GM21576 (cell line): Measurements from ENCODE around the gene LRP1B.

Experiments
- ATAC-seq: cut with Tn5 transposase; IDR thresholded peaks from one replicate; pipeline ENCODE4 v1.9.1; 2021; ENCODE audit warnings: mild to moderate bottlenecking, moderate library complexity; ENCODE audit not compliant: unreplicated experiment

Gene LRP1B

GRCh38 chr2:142042536-142043199 is 88.1 kb downstream of the LRP1B start:
- no peak for ATAC-seq

- ATAC-seq, result no peak
These were observed 88.8 kb downstream of the LRP1B start for GRCh38 chr2:142041996-142042395.

DNA sequence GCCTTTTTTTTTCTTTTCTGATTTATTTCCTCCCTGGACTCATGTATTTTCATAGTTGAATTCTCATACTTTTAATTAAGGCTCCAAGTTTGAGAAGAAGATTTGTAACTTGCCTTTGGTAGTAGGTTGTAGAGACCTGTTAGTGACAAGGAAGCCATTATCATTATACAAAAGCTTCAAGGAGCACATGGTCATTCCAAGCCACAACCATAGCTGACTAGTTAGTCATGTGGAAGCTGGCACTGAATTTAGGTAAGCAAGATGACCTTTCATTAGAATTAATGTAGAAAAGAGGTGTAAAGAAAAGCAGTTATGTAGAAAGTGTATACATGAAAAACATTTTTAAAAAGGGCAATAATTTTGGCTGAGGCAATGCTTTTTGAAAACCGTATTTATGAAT is 89.7 kb downstream of the LRP1B start:
- ATAC-seq, result no peak

GRCh38 chr2:142040556-142040955 is 90.3 kb downstream of the LRP1B start:
- ATAC-seq, result no peak

GRCh38 chr2:142038826-142039225 is 92.0 kb downstream of the LRP1B start:
- no peak for ATAC-seq

- ATAC-seq, result no peak
These were observed 93.1 kb downstream of the LRP1B start for GRCh38 chr2:142037744-142038143.

- no peak for ATAC-seq
These were observed 93.8 kb downstream of the LRP1B start for GRCh38 chr2:142037066-142037465.

GRCh38 chr2:142033393-142033792 is 97.4 kb downstream of the LRP1B start:
- no peak for ATAC-seq

DNA sequence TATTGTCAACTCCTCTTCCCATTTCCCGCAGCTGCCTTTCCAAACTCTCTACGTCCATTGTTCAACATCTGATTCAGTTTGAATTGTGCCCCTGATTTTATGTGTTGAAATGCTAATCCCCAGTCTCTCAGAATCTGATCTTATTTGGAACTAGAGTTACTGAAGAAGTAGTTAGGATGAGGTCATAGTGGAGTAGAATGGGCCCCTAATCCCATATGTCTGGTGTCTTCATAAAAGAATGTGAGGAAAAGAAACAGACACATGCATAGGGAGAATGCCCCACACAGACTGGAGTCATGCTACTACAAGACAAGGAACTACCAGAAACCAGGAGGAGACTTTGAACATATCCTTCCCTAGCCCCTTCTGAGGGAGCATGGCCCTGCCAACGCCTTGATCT is 99.2 kb downstream of the LRP1B start:
- no peak for ATAC-seq

- no peak for ATAC-seq
These were observed 100.1 kb downstream of the LRP1B start for GRCh38 chr2:142030735-142031134.

- no peak for ATAC-seq
These were observed 100.8 kb downstream of the LRP1B start for GRCh38 chr2:142029974-142030373.

DNA sequence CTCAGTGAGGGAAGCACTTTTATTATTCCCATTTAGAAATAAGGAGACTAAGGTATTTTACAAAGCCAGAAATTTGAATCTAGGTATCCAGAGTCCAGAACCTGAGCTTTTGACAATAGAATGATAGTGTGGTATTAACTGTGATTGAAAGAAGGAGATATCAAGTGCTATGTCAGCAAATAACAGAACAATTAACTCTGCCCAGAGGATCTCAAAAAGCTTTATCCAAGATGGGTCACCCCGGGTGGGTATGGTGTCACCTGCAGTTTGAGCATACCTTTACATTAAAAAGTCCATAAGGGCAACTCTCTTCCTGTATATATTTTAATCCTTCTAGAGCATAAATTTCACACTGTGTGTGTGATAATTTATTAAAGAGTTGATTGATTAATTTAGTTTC is 105.4 kb downstream of the LRP1B start:
- ATAC-seq, result no peak

DNA sequence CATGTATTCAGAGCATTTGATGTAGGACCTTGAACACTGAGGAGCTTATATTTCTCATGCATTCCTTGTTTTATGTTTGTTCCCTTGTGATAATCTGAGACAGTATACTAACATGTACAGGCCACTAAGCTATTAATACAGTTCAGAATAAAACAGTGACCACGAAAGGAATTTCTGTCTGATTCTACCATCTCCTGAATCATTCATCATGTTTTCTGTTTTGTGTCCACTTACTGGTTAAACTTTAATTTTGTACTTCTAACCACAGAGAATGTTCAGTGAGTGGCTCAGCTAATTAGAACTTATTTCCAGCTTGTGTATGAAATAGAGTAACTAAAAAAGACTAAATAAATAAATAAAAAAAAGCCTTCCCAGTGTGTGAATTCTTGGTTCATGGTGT is 110.4 kb downstream of the LRP1B start:
- ATAC-seq, result no peak

- ATAC-seq, result no peak
These were observed 116.3 kb downstream of the LRP1B start for GRCh38 chr2:142014536-142014935.

DNA sequence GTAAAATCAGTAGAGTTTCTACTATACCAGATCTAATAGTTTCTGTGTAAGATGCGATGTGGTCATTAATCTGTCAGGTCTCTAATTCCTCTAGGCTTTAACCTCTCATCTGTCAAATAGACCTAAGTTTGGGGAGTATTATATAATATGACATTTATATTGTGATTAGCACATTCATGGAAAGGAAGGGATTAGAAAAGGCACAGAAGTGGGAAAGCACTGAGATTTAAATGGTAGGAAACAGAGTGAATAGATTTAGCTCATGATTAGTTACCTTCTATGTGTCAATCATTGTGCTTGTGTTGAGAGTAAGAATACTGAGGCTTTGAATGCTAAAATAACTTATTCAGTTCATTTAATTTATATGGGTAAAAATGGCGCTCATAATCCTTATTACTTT is 118.0 kb downstream of the LRP1B start:
- ATAC-seq, result no peak

- ATAC-seq, result no peak
These were observed 120.1 kb downstream of the LRP1B start for GRCh38 chr2:142010477-142011270.

DNA sequence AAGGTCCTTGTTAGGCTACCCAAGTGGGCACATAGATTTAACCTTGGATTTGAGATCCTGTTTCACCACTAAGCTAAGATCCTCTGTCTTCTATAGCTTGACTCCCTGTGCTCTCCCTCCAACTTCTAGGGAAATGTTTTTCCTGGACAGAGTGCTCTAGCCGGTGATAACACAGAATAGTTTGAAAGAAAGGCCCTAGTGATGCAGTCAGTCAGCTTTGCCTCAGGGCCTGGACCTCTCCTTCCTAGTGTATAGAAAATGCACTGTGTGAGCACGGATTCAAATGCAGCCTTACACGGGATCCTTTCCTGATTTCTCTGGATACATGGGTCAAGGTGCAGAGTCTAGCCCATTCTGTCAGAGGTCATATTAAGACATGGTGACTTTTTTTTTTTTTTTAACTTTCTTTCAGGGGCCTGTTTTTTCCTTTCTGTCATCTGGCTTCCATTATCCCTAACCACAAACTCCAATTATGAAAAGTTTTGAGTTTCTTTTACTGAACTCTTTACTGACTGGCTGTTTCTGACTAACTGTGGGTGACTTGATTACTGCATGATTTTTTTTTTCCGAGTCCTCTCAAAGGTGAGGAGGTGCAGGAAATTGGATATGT is 122.6 kb downstream of the LRP1B start:
- no peak for ATAC-seq

GRCh38 chr2:141994066-141994465 is 136.8 kb downstream of the LRP1B start:
- ATAC-seq, result no peak

DNA sequence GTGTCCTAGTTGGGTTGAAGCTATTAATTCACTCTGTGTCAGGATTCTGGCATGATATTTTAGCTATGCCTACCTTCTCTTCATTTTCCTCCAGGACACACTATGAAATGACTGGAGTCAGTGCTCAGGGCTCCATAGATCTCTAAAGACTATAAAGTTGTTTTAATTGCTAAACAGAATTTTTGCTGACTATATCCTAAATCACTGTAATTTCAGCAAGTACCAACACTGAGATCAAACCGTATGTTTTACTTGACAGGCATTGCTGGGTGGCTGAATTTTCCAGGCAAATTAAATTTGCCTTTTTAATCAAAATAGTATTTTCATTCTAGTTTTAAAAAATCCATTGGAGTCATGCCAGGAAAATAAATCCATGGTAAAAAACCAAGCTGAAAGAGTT is 138.1 kb downstream of the LRP1B start:
- ATAC-seq, result no peak

DNA sequence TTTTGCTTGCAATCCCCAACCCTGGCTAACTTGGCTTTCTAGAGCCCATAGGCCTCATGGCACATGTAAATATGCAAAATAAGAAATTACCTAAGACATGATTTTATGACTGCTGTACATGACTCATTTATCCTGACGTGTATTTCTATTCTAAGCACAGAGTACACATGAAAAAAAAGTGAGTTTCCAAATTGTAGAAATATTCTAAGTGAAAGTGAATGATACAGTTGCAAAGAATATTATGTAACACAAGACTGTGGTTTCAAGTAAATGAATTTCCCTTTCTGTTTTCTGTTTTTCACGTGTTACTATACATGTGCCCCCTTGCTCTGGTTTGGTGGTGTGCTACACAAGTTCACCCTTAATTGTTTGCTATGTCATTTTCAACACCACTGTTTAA is 162.4 kb downstream of the LRP1B start:
- no peak for ATAC-seq

- no peak for ATAC-seq
These were observed 162.8 kb downstream of the LRP1B start for GRCh38 chr2:141967980-141968379.

DNA sequence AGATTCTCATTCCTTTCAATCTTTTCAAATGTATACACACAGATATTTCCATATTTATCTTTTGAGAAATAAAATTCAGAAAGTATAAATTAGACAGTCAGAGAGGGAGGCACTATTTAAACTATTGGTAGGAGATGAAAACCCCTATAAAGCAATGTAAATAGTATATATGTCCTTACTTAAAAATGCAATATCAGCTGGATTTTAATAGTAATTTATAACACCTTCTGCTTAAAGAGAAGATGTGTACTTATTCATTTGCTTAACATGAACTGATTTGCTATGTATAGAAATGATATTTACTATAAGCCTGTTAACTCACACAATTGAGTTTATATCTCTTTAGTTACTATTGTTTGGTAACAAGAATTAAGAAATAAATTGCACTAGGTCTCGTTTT is 163.3 kb downstream of the LRP1B start:
- ATAC-seq, result no peak
